GM21367 (cell line): ENCODE results near the gene KCNE4.

Experiments
- ATAC-seq: cut with Tn5 transposase; IDR thresholded peaks from one replicate; pipeline ENCODE4 v1.9.1; 2021; ENCODE audit not compliant: unreplicated experiment

Gene KCNE4

GRCh38 chr2:223083402-223084070 lies 31.5 kb downstream of the KCNE4 start:
- no peak for ATAC-seq

- ATAC-seq = no peak
Observed at GRCh38 chr2:223084873-223085272, 32.9 kb downstream of the KCNE4 start.

- ATAC-seq = no peak
Observed at GRCh38 chr2:223086370-223086981, 34.5 kb downstream of the KCNE4 start.

- ATAC-seq = no peak
Observed at GRCh38 chr2:223087466-223087865, 35.5 kb downstream of the KCNE4 start.

- no peak for ATAC-seq
Observed at GRCh38 chr2:223088866-223089265, 36.9 kb downstream of the KCNE4 start.

GRCh38 chr2:223090039-223090438 lies 38.0 kb downstream of the KCNE4 start:
- no peak for ATAC-seq

GRCh38 chr2:223090540-223091235 lies 38.7 kb downstream of the KCNE4 start:
- no peak for ATAC-seq

GRCh38 chr2:223092667-223093066 lies 40.7 kb downstream of the KCNE4 start:
- ATAC-seq = no peak

GRCh38 chr2:223093436-223094241 lies 41.6 kb downstream of the KCNE4 start:
- ATAC-seq = no peak

- peak; percentile 70 for ATAC-seq
Observed at GRCh38 chr2:223095207-223095606, 43.2 kb downstream of the KCNE4 start.

- no peak for ATAC-seq
Observed at GRCh38 chr2:223096235-223096970, 44.4 kb downstream of the KCNE4 start.

GRCh38 chr2:223097888-223098383 lies 45.9 kb downstream of the KCNE4 start:
- no peak for ATAC-seq

- no peak for ATAC-seq
Observed at GRCh38 chr2:223099561-223099960, 47.6 kb downstream of the KCNE4 start.

GRCh38 chr2:223100061-223100511 lies 48.1 kb downstream of the KCNE4 start:
- no peak for ATAC-seq

- peak; percentile 74 for ATAC-seq
Observed at GRCh38 chr2:223101340-223102039, 49.5 kb downstream of the KCNE4 start.

GRCh38 chr2:223102040-223102400 lies 50.0 kb downstream of the KCNE4 start:
- no peak for ATAC-seq

- no peak for ATAC-seq
Observed at GRCh38 chr2:223102450-223102849, 50.5 kb downstream of the KCNE4 start.

- ATAC-seq = no peak
Observed at GRCh38 chr2:223104336-223105132, 52.5 kb downstream of the KCNE4 start.
